IMR-90 (cell line): ENCODE data around the gene FOLR2. TPM values are rescaled to one million over a fixed set of nuclear protein-coding genes. Genes with fewer than 3 reads are reported as not detected.

ENCODE experiments used
- ATAC-seq: fragments of 200-7000 bp; cut with Tn5 transposase; 2 replicates; pipeline ENCODE4 v1.9.1; 2020; ENCODE audit warnings: low read depth, mild to moderate bottlenecking, moderate library complexity
- BruUV-seq: library from RNA; stranded (reverse); fragments of 400-500 nt; replicated peaks from 2 replicates; lab custom pipeline; 2021; lab: Mats Ljungman, UMichigan
- CTCF ChIA-PET: fragments of 300-600 bp; formaldehyde crosslinking; extraction: SDS; loops from one replicate; lab custom pipeline; 2021; ENCODE audit warnings: antibody characterized with exemption; lab: Yijun Ruan, JAX
- POLR2A ChIA-PET: fragments of 300-600 bp; sonication (Branson Sonifier 250); formaldehyde crosslinking; loops from one replicate; lab custom pipeline; 2022; ENCODE audit warnings: antibody characterized with exemption; ENCODE audit not compliant: unreplicated experiment; lab: Charles Lee
- DNase-seq: peaks from one replicate; pipeline ENCODE4 v3.0.0; 2013
- H2AFZ ChIP-seq: replicated peaks from 2 replicates; pipeline ENCODE3; 2013; ENCODE audit warnings: low read length, mild to moderate bottlenecking; ENCODE audit not compliant: poor library complexity
- H2AK5ac ChIP-seq: 2 replicates; pipeline ENCODE4 v1.6.1; 2013; ENCODE audit warnings: low read depth, low read length, inconsistent platforms
- H2AK9ac ChIP-seq: replicated peaks from 2 replicates; pipeline ENCODE3; 2013; ENCODE audit warnings: mild to moderate bottlenecking, low read depth, low read length, moderate library complexity; ENCODE audit not compliant: poor library complexity
- H2BK120ac ChIP-seq: 2 replicates; pipeline ENCODE4 v1.6.1; 2013; ENCODE audit warnings: low read depth, low read length, inconsistent platforms
- H2BK15ac ChIP-seq: 3 replicates; pipeline ENCODE4 v1.6.1; 2013; ENCODE audit warnings: low read depth, low read length, inconsistent platforms
- H2BK20ac ChIP-seq: 2 replicates; pipeline ENCODE4 v1.6.1; 2013; ENCODE audit warnings: low read depth, mild to moderate bottlenecking, inconsistent platforms, low read length, moderate library complexity
- H2BK5ac ChIP-seq: 2 replicates; pipeline ENCODE4 v1.6.1; 2013; ENCODE audit warnings: mild to moderate bottlenecking, low read depth, low read length, inconsistent platforms; ENCODE audit not compliant: poor library complexity, severe bottlenecking
- H3K14ac ChIP-seq: replicated peaks from 2 replicates; pipeline ENCODE4 v1.6.1; 2013; ENCODE audit warnings: low read depth, low read length, inconsistent platforms
- H3K18ac ChIP-seq: 2 replicates; pipeline ENCODE4 v1.6.1; 2013; ENCODE audit warnings: low read depth, low read length, control low read depth
- H3K23ac ChIP-seq: 2 replicates; pipeline ENCODE4 v1.6.1; 2013; ENCODE audit warnings: low read depth, low read length, inconsistent platforms
- H3K27ac ChIP-seq: 2 replicates; pipeline ENCODE4 v1.5.1; 2013; ENCODE audit warnings: mild to moderate bottlenecking, control low read depth, low read length; ENCODE audit not compliant: insufficient read depth
- H3K27me3 ChIP-seq: 2 replicates; pipeline ENCODE4 v1.6.1; 2013; ENCODE audit warnings: low read length; ENCODE audit not compliant: control insufficient read depth, insufficient read depth
- H3K36me3 ChIP-seq: 2 replicates; pipeline ENCODE4 v1.6.1; 2013; ENCODE audit warnings: low read length, mixed read lengths; ENCODE audit not compliant: control insufficient read depth, insufficient read depth
- H3K4ac ChIP-seq: 2 replicates; pipeline ENCODE4 v1.6.1; 2013; ENCODE audit warnings: low read depth, low read length, inconsistent platforms
- H3K4me1 ChIP-seq: 2 replicates; pipeline ENCODE4 v1.6.1; 2013; ENCODE audit warnings: low read length, mixed read lengths; ENCODE audit not compliant: control insufficient read depth, insufficient read depth
- H3K4me2 ChIP-seq: 2 replicates; pipeline ENCODE4 v1.6.1; 2013; ENCODE audit warnings: low read depth, mild to moderate bottlenecking, control low read depth, low read length, moderate library complexity
- H3K4me3 ChIP-seq: 2 replicates; pipeline ENCODE4 v1.5.1; 2013; ENCODE audit warnings: low read depth, mild to moderate bottlenecking, control low read depth, low read length, moderate library complexity; ENCODE audit not compliant: insufficient read depth
- H3K56ac ChIP-seq: 2 replicates; pipeline ENCODE4 v1.6.1; 2013; ENCODE audit warnings: low read length, inconsistent platforms; ENCODE audit not compliant: insufficient read depth; ENCODE audit errors: extremely low read depth
- H3K79me1 ChIP-seq, 2 experiments: 2 replicates each; pipeline ENCODE4 v1.6.1; 2013; ENCODE audit warnings: low read length in 2 of 2, inconsistent platforms in 1 of 2, low read depth in 1 of 2
- H3K9ac ChIP-seq: 2 replicates; pipeline ENCODE4 v1.6.1; 2013; ENCODE audit warnings: low read depth, low read length, control low read depth
- H3K9me1 ChIP-seq: 2 replicates; pipeline ENCODE4 v1.6.1; 2013; ENCODE audit warnings: low read length, inconsistent platforms; ENCODE audit not compliant: insufficient read depth
- H3K9me3 ChIP-seq: 2 replicates; pipeline ENCODE4 v1.6.1; 2013; ENCODE audit warnings: low read length; ENCODE audit not compliant: control insufficient read depth, insufficient read depth
- H4K20me1 ChIP-seq: 2 replicates; pipeline ENCODE4 v1.6.1; 2013; ENCODE audit warnings: low read length, inconsistent platforms; ENCODE audit not compliant: insufficient read depth
- H4K5ac ChIP-seq: 2 replicates; pipeline ENCODE4 v1.6.1; 2013; ENCODE audit warnings: mild to moderate bottlenecking, low read depth, low read length, control low read depth
- H4K8ac ChIP-seq, 2 experiments: 2 replicates each; pipeline ENCODE4 v1.6.1; 2013; ENCODE audit warnings: low read depth in 2 of 2, low read length in 2 of 2, control low read depth in 1 of 2, inconsistent platforms in 1 of 2
- H4K91ac ChIP-seq: 2 replicates; pipeline ENCODE4 v1.6.1; 2013; ENCODE audit warnings: low read depth, low read length, inconsistent platforms; ENCODE audit not compliant: insufficient read depth
- BHLHE40 ChIP-seq: fragments of 150-350 bp; IDR thresholded peaks from 2 replicates; pipeline ENCODE4 v1.6.1; 2016; ENCODE audit warnings: mild to moderate bottlenecking, low read depth, low read length
- CEBPB ChIP-seq: IDR thresholded peaks from 2 replicates; pipeline ENCODE4 v1.6.1; 2012; ENCODE audit warnings: low read depth, low read length, improper control_type of control experiment
- CHD1 ChIP-seq: IDR thresholded peaks from 2 replicates; pipeline ENCODE4 v1.6.1; 2012; ENCODE audit warnings: low read depth, low read length, improper control_type of control experiment
- FOS ChIP-seq: fragments of 150-350 bp; IDR thresholded peaks from 2 replicates; pipeline ENCODE4 v1.6.1; 2016; ENCODE audit warnings: low read depth, low read length
- MAZ ChIP-seq: IDR thresholded peaks from 2 replicates; pipeline ENCODE4 v1.6.1; 2012; ENCODE audit warnings: low read depth, mild to moderate bottlenecking, low read length, improper control_type of control experiment, moderate library complexity, borderline replicate concordance
- MXI1 ChIP-seq: IDR thresholded peaks from 2 replicates; pipeline ENCODE4 v1.6.1; 2012; ENCODE audit warnings: low read depth, mild to moderate bottlenecking, low read length, moderate library complexity, borderline replicate concordance
- NFE2L2 ChIP-seq: fragments of 150-350 bp; IDR thresholded peaks from 2 replicates; pipeline ENCODE4 v1.6.1; 2016; ENCODE audit warnings: low read depth, mild to moderate bottlenecking, low read length
- POLR2A ChIP-seq: IDR thresholded peaks from 2 replicates; pipeline ENCODE4 v1.6.1; 2012; ENCODE audit warnings: mild to moderate bottlenecking, low read depth, low read length
- RAD21 ChIP-seq: IDR thresholded peaks from 2 replicates; pipeline ENCODE4 v1.6.1; 2012; ENCODE audit warnings: low read length, improper control_type of control experiment
- RCOR1 ChIP-seq: IDR thresholded peaks from 2 replicates; pipeline ENCODE4 v1.6.1; 2012; ENCODE audit warnings: mild to moderate bottlenecking, low read length, improper control_type of control experiment; ENCODE audit not compliant: insufficient replicate concordance
- RFX5 ChIP-seq: IDR thresholded peaks from 2 replicates; pipeline ENCODE4 v1.8.0; 2012; ENCODE audit warnings: low read depth, mild to moderate bottlenecking, low read length, moderate library complexity
- SMC3 ChIP-seq: fragments of 150-350 bp; IDR thresholded peaks from 2 replicates; pipeline ENCODE4 v1.6.1; 2016; ENCODE audit warnings: low read depth, mild to moderate bottlenecking, antibody characterized with exemption, low read length, moderate library complexity
- WGBS, 2 experiments: methylation state at CpG; one replicate each; pipeline versions ENCODE4 v1.1.5 to v1.1.7; 2013; ENCODE audit warnings: missing lambda C conversion rate in 2 of 2; ENCODE audit not compliant: insufficient read length in 1 of 2; ENCODE audit errors: extremely low coverage in 2 of 2; 5-methylcytosine and 5-hydroxymethylcytosine counted together
- dilution Hi-C: fragments of 300-500 bp; cut with HindIII; formaldehyde crosslinking; loops from one replicate; pipeline ENCODE4 v1.14.3; 2018; ENCODE audit warnings: low sequenced_read_pairs; ENCODE audit not compliant: unreplicated experiment
- in situ Hi-C: fragments of 300-500 bp; cut with MboI; formaldehyde crosslinking; loops from 3 replicates; pipeline ENCODE4 v1.14.3; 2019; ENCODE audit warnings: low sequenced_read_pairs, inconsistent platforms, mixed read lengths
- intact Hi-C: fragments of 100-400 bp; cut with micrococcal nuclease; formaldehyde crosslinking; loops from 2 replicates; pipeline ENCODE4 v1.10.0; 2022
- polyA plus RNA-seq, 3 experiments: library from polyadenylated mRNA; depleted of rRNA; stranded (reverse); fragments of >200 nt; gene quantifications; 2 replicates each; pipeline ENCODE4 v1.2.3, GENCODE V29; 2012; ENCODE audit warnings: low replicate concordance in 1 of 3
- total RNA-seq: library from RNA; depleted of rRNA; stranded (reverse); fragments of >200 nt; gene quantifications from 2 replicates; pipeline ENCODE4 v1.2.3, GENCODE V29; 2012
- TF ChIP-seq, protein P1 (sequence below): fragments of 150-350 bp; IDR thresholded peaks from 2 replicates; pipeline ENCODE4 v1.6.1; 2016; ENCODE audit warnings: low read depth, mild to moderate bottlenecking, low read length, moderate library complexity, borderline replicate concordance
- TF ChIP-seq, protein P2 (sequence below): conservative IDR thresholded peaks from 2 replicates; pipeline ENCODE4 v1.5.1; 2012; ENCODE audit warnings: mild to moderate bottlenecking, low read depth, low read length, improper control_type of control experiment

Gene FOLR2
- total and polyA plus RNA-seq, 2 of the 4 experiments (the other 2 are of a cell fraction): not detected

DNA sequence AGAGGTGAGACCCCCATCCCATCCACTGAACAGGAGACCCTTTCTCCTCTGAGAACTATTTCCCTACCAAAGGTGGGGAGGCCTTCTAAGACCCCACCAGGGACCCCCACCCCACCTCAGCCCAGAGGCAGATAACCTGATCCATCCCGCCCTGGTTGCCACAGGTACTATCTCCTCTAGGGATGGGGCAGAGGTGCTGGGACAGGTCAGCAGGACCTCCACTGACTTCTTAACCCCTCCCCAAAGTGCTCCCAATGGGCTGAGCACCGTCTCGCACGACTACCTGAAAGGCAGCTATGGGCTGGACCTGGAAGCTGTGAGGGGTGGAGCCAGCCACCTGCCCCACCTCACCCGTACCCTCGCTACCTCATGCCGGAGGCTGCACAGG is 12.2 kb downstream of the FOLR2 start:
- no peak overlapping the region for H2BK5ac ChIP-seq
- peaks cover 4% of the 10 kb centered on the region; the same call in 1 of the 2 replicates for H3K4me1 ChIP-seq
- no peak overlapping the region for H3K56ac ChIP-seq
- H2BK15ac ChIP-seq: no peak overlapping the region
- H4K8ac ChIP-seq: no peak overlapping the region
- no TSS peak for BruUV-seq
- ChIA-PET POLR2A (no interaction called here), CTCF (no interaction called here)
- TF ChIP-seq CEBPB (no peak), BHLHE40 (no peak), MAZ (no peak), POLR2A (no peak), FOS (no peak), RAD21 (no peak), MXI1 (no peak), RCOR1 (no peak), RFX5 (no peak), SMC3 (no peak), NFE2L2 (no peak), CHD1 (no peak)
- TF ChIP-seq, protein P1, sequence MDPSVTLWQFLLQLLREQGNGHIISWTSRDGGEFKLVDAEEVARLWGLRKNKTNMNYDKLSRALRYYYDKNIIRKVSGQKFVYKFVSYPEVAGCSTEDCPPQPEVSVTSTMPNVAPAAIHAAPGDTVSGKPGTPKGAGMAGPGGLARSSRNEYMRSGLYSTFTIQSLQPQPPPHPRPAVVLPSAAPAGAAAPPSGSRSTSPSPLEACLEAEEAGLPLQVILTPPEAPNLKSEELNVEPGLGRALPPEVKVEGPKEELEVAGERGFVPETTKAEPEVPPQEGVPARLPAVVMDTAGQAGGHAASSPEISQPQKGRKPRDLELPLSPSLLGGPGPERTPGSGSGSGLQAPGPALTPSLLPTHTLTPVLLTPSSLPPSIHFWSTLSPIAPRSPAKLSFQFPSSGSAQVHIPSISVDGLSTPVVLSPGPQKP: no peak
- TF ChIP-seq, protein P2, sequence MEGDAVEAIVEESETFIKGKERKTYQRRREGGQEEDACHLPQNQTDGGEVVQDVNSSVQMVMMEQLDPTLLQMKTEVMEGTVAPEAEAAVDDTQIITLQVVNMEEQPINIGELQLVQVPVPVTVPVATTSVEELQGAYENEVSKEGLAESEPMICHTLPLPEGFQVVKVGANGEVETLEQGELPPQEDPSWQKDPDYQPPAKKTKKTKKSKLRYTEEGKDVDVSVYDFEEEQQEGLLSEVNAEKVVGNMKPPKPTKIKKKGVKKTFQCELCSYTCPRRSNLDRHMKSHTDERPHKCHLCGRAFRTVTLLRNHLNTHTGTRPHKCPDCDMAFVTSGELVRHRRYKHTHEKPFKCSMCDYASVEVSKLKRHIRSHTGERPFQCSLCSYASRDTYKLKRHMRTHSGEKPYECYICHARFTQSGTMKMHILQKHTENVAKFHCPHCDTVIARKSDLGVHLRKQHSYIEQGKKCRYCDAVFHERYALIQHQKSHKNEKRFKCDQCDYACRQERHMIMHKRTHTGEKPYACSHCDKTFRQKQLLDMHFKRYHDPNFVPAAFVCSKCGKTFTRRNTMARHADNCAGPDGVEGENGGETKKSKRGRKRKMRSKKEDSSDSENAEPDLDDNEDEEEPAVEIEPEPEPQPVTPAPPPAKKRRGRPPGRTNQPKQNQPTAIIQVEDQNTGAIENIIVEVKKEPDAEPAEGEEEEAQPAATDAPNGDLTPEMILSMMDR: no peak
- dilution Hi-C loops (no loop called here), in situ Hi-C loops (no loop called here), intact Hi-C loops (no loop called here)
- peaks cover 76% of the 10 kb centered on the region for H4K20me1 ChIP-seq
- WGBS, 2 experiments: no CpG with 5 or more reads among the region's 7 CpGs
- no peak overlapping the region for H2BK120ac ChIP-seq
- no peak overlapping the region for H2AFZ ChIP-seq
- H2AK9ac ChIP-seq: no peak overlapping the region
- H3K14ac ChIP-seq: no peak overlapping the region
- no peaks in the 10 kb centered on the region for H3K9me3 ChIP-seq
- no peak overlapping the region for H3K9ac ChIP-seq
- H3K18ac ChIP-seq: no peak overlapping the region
- no peak overlapping the region for H4K91ac ChIP-seq
- no peak overlapping the region for H3K4me3 ChIP-seq
- no peaks in the 10 kb centered on the region for H3K27me3 ChIP-seq
- no peak overlapping the region for H3K4ac ChIP-seq
- no peak overlapping the region for H2BK20ac ChIP-seq
- ATAC-seq (no peak), DNase-seq (no peak)
- peaks cover 32 to 93% of the 10 kb centered on the region in 2 experiments for H3K79me1 ChIP-seq
- H3K4me2 ChIP-seq: no peak overlapping the region
- H3K23ac ChIP-seq: no peak overlapping the region
- no peak overlapping the region for H2AK5ac ChIP-seq
- H4K5ac ChIP-seq: no peak overlapping the region
- peaks cover 70% of the 10 kb centered on the region for H3K36me3 ChIP-seq
- H3K27ac ChIP-seq: no peak overlapping the region
- H3K9me1 ChIP-seq: peaks cover 3% of the 10 kb centered on the region; the same call in 1 of the 2 replicates
